B cell (primary cell): ENCODE measurements around the gene AMMECR1. TPM values are rescaled to one million over a fixed set of nuclear protein-coding genes. Genes with fewer than 3 reads are reported as not detected.

Experiments used
- ATAC-seq: fragments of 200-7000 bp; cut with Tn5 transposase; one replicate; pipeline ENCODE4 v1.10.0; 2021; ENCODE audit warnings: low read depth, mild to moderate bottlenecking, moderate number of reproducible peaks, moderate library complexity
- CTCF ChIA-PET: fragments of 350-600 bp; sonication (Branson Sonifier 250); formaldehyde crosslinking; loops from one replicate; lab custom pipeline; 2021; ENCODE audit warnings: antibody characterized with exemption, inconsistent platforms; lab: Charles Lee
- POLR2A ChIA-PET: fragments of 350-600 bp; sonication (Branson Sonifier 250); formaldehyde crosslinking; loops from one replicate; lab custom pipeline; 2021; ENCODE audit warnings: antibody characterized with exemption; lab: Charles Lee
- DNase-seq: peaks from one replicate; pipeline ENCODE4 v3.0.0; 2013
- H2AFZ ChIP-seq: 2 replicates; pipeline ENCODE4 v1.6.1; 2012; ENCODE audit warnings: mild to moderate bottlenecking, low read depth, low read length; ENCODE audit not compliant: insufficient read depth, poor library complexity, severe bottlenecking
- H3K27ac ChIP-seq, 2 donors: 1 replicate in 1 of 2; 2 replicates in 1 of 2; pipeline ENCODE4 v1.5.1; 2012 to 2013; ENCODE audit warnings: low read length in 2 of 2, mild to moderate bottlenecking in 2 of 2, moderate library complexity in 1 of 2
- H3K27me3 ChIP-seq, 4 experiments: fragments of 200-600 bp in 1 of 4; sonication (generic) in 1 of 4; replicated peaks in 1 of 4; 1 replicate in 2 of 4; 2 replicates in 2 of 4; pipeline versions ENCODE4 v1.6.1 to v1.7.0; 2013 to 2016; ENCODE audit warnings: low read length in 3 of 4, mild to moderate bottlenecking in 2 of 4, mixed read lengths in 1 of 4, moderate library complexity in 1 of 4; ENCODE audit not compliant: insufficient read depth in 4 of 4, control insufficient read depth in 3 of 4; ENCODE audit errors: control extremely low read depth in 1 of 4
- H3K36me3 ChIP-seq, 2 experiments: replicated peaks in 1 of 2; 1 replicate in 1 of 2; 2 replicates in 1 of 2; pipeline versions ENCODE4 v1.6.1 to v1.7.1; 2013; ENCODE audit warnings: low read length in 1 of 2; ENCODE audit not compliant: insufficient read depth in 2 of 2, control insufficient read depth in 1 of 2; ENCODE audit errors: control extremely low read depth in 1 of 2, extremely low read depth in 1 of 2
- H3K4me1 ChIP-seq, 2 donors: fragments of 200-600 bp in 1 of 2; sonication (generic) in 1 of 2; 1 replicate in 1 of 2; 2 replicates in 1 of 2; pipeline versions ENCODE4 v1.5.1 to v1.6.1; 2013 to 2017; ENCODE audit warnings: low read length in 2 of 2; ENCODE audit not compliant: control insufficient read depth in 2 of 2, insufficient read depth in 2 of 2
- H3K4me2 ChIP-seq: replicated peaks from 2 replicates; pipeline ENCODE3; 2012; ENCODE audit warnings: mild to moderate bottlenecking, low read depth, low read length; ENCODE audit not compliant: poor library complexity, severe bottlenecking
- H3K4me3 ChIP-seq, 5 experiments: fragments of 200-600 bp in 1 of 5; sonication (generic) in 1 of 5; 1 replicate in 3 of 5; 2 replicates in 2 of 5; pipeline versions ENCODE4 v1.5.1 to v1.7.0; 2011 to 2016; ENCODE audit warnings: low read length in 4 of 5, mild to moderate bottlenecking in 4 of 5, low read depth in 2 of 5, control low read depth in 1 of 5, moderate library complexity in 1 of 5; ENCODE audit not compliant: insufficient read depth in 1 of 5; ENCODE audit errors: control extremely low read depth in 1 of 5, extremely low read depth in 1 of 5
- H3K79me2 ChIP-seq: fragments of 200-600 bp; sonication (generic); one replicate; pipeline ENCODE4 v1.6.0; 2016; ENCODE audit warnings: low read length; ENCODE audit not compliant: control insufficient read depth, insufficient read depth
- H3K9ac ChIP-seq: fragments of 200-600 bp; sonication (generic); 2 replicates; pipeline ENCODE4 v1.6.1; 2017; ENCODE audit warnings: mild to moderate bottlenecking, low read length, moderate library complexity
- H3K9me3 ChIP-seq, 3 donors: one replicate each; pipeline versions ENCODE4 v1.6.1 to v1.7.1; 2013; ENCODE audit warnings: low read length in 2 of 3; ENCODE audit not compliant: control insufficient read depth in 2 of 3, insufficient read depth in 1 of 3; ENCODE audit errors: control extremely low read depth in 1 of 3
- H4K20me1 ChIP-seq: 2 replicates; pipeline ENCODE4 v1.6.0; 2012; ENCODE audit warnings: mild to moderate bottlenecking, low read length; ENCODE audit not compliant: insufficient read depth, control insufficient read depth, poor library complexity, severe bottlenecking
- H3K27ac Mint-ChIP-seq: one replicate; pipeline ENCODE4 v1.8.0; 2021; ENCODE audit warnings: mixed read lengths
- H3K27me3 Mint-ChIP-seq: one replicate; pipeline ENCODE4 v1.8.0; 2021; ENCODE audit warnings: mixed read lengths
- H3K4me1 Mint-ChIP-seq: one replicate; pipeline ENCODE4 v1.8.0; 2021; ENCODE audit warnings: mixed read lengths
- H3K4me3 Mint-ChIP-seq: one replicate; pipeline ENCODE4 v1.8.0; 2021; ENCODE audit warnings: mixed read lengths
- H3K9me3 Mint-ChIP-seq: one replicate; pipeline ENCODE4 v1.8.0; 2022; ENCODE audit warnings: mixed read lengths; ENCODE audit not compliant: insufficient read depth
- EZH2 ChIP-seq: IDR thresholded peaks from 2 replicates; pipeline ENCODE4 v1.6.1; 2012; ENCODE audit warnings: borderline replicate concordance, low read depth, mild to moderate bottlenecking, moderate library complexity, low read length; ENCODE audit not compliant: insufficient read depth, poor library complexity, severe bottlenecking
- WGBS: methylation state at CpG from one replicate; pipeline ENCODE4 v1.1.5; 2013; ENCODE audit warnings: missing lambda C conversion rate; ENCODE audit not compliant: insufficient coverage; 5-methylcytosine and 5-hydroxymethylcytosine counted together
- intact Hi-C: fragments of 100-400 bp; cut with micrococcal nuclease; formaldehyde crosslinking; loops from one replicate; pipeline ENCODE4 v1.10.0; 2022
- polyA plus RNA-seq: library from polyadenylated mRNA; depleted of rRNA; stranded (reverse); fragments of >200 nt; gene quantifications from 2 replicates; pipeline ENCODE4 v1.2.3, GENCODE V29; 2012
- total RNA-seq, 2 donors: library from RNA; stranded (reverse); fragments of 120-200 nt in 1 of 2; gene quantifications; 1 replicate in 1 of 2; 2 replicates in 1 of 2; pipeline versions ENCODE4 v1.2.3 to v1.2.4, GENCODE V29; 2013 to 2022
- TF ChIP-seq, protein P1 (sequence below): fragments of 200-600 bp; IDR thresholded peaks from one replicate; pipeline ENCODE4 v1.8.0; 2022; ENCODE audit warnings: antibody characterized with exemption, mild to moderate bottlenecking

The AMMECR1 gene
- total and polyA plus RNA-seq, 2 donors (not counting 1 experiment from before 2014, with no cell fraction given) = 5.7 to 12.7 TPM

DNA sequence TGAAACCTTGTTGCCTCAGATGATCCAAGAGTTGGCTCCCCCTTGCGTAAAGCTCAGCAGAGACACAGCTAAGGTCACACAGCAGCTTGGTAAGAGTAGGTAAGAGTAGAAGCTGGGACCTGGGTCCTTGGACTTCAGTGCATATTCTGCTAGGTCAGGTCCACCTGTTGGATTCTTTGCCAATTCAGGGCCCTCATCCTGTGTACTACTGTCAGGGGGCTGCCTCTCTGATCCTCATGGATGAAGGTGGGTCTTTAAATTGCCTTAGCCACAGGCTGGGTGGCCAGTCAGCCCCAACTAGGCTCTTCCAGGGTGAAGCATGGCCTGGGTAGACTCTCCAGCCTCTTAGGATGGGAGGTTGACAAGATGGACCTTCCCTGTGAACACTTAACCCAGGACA, 155.8 kb downstream of the AMMECR1 start:
- TF ChIP-seq, protein P1, sequence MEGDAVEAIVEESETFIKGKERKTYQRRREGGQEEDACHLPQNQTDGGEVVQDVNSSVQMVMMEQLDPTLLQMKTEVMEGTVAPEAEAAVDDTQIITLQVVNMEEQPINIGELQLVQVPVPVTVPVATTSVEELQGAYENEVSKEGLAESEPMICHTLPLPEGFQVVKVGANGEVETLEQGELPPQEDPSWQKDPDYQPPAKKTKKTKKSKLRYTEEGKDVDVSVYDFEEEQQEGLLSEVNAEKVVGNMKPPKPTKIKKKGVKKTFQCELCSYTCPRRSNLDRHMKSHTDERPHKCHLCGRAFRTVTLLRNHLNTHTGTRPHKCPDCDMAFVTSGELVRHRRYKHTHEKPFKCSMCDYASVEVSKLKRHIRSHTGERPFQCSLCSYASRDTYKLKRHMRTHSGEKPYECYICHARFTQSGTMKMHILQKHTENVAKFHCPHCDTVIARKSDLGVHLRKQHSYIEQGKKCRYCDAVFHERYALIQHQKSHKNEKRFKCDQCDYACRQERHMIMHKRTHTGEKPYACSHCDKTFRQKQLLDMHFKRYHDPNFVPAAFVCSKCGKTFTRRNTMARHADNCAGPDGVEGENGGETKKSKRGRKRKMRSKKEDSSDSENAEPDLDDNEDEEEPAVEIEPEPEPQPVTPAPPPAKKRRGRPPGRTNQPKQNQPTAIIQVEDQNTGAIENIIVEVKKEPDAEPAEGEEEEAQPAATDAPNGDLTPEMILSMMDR = no peak
- TF ChIP-seq EZH2 = no peak
- H3K79me2 ChIP-seq = no peaks in the 10 kb centered on the region
- no peaks in the 10 kb centered on the region for H3K9me3 ChIP-seq
- H3K36me3 ChIP-seq = no peaks in the 10 kb centered on the region
- no peak overlapping the region for H3K27ac ChIP-seq
- no peaks in the 10 kb centered on the region for H3K27me3 ChIP-seq
- Mint-ChIP-seq H3K27me3 (no peaks in the 10 kb centered on the region), H3K4me3 (no peak overlapping the region), H3K27ac (no peak overlapping the region), H3K4me1 (peaks cover 12% of the 10 kb centered on the region), H3K9me3 (no peaks in the 10 kb centered on the region)
- 100% methylated on average over 1 of the region's 1 CpG for WGBS
- H2AFZ ChIP-seq = no peak overlapping the region
- POLR2A ChIA-PET = no interaction called here
- no peak for DNase-seq
- CTCF ChIA-PET = interaction anchor here (0.8 to 28.8 kb wide), 4 partner anchors 15 to 249 kb away, joined by 3 to 721 read pairs (median 40); no protein-coding TSS in a partner anchor
- no peak overlapping the region for H3K9ac ChIP-seq
- no peak for ATAC-seq
- no peak overlapping the region for H3K4me2 ChIP-seq
- H3K4me1 ChIP-seq = peaks cover 0 to 12% of the 10 kb centered on the region in 2 donors
- no peaks in the 10 kb centered on the region for H4K20me1 ChIP-seq
- intact Hi-C loops = no loop called here
- no peak overlapping the region for H3K4me3 ChIP-seq

DNA sequence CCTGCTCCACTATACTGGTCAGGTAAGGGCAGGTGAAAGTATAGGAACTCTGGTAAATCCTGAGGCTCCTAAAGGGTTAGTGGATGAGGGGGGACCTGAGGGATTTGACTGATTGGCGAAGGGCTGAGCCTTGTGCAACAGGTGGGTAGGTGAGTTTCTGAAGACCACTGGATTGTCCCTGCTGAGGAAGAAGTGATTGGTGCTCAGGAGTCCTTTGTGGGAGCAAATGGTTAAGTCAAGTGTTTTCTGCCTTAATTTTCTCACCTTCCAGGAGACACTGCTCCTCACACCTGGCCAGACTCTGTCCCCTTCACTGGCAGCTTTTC, 156.6 kb downstream of the AMMECR1 start:
- ATAC-seq = no peak
- H3K79me2 ChIP-seq = no peaks in the 10 kb centered on the region
- Mint-ChIP-seq H3K27ac (no peak overlapping the region), H3K27me3 (no peaks in the 10 kb centered on the region), H3K4me3 (no peak overlapping the region), H3K9me3 (no peaks in the 10 kb centered on the region), H3K4me1 (peaks cover 12% of the 10 kb centered on the region)
- H3K4me1 ChIP-seq = peaks cover 0 to 12% of the 10 kb centered on the region in 2 donors
- DNase-seq = no peak
- no peaks in the 10 kb centered on the region for H4K20me1 ChIP-seq
- CTCF ChIA-PET = interaction anchor here (1.1 to 28.8 kb wide), 8 partner anchors 11 to 262 kb away, joined by 3 to 721 read pairs (median 3); no protein-coding TSS in a partner anchor
- no peak overlapping the region for H3K4me2 ChIP-seq
- H3K9me3 ChIP-seq = no peaks in the 10 kb centered on the region
- no peak overlapping the region for H3K9ac ChIP-seq
- H3K27me3 ChIP-seq = no peaks in the 10 kb centered on the region
- WGBS = no CpG with 5 or more reads among the region's 1 CpG
- H3K4me3 ChIP-seq = no peak overlapping the region
- POLR2A ChIA-PET = no interaction called here
- no peak overlapping the region for H2AFZ ChIP-seq
- H3K27ac ChIP-seq = no peak overlapping the region
- intact Hi-C loops = no loop called here
- TF ChIP-seq, protein P1 = no peak
- no peak for TF ChIP-seq EZH2
- H3K36me3 ChIP-seq = no peaks in the 10 kb centered on the region
